Mesothelial cell of epicardium (in vitro differentiated cells): ENCODE results near the gene PARD3. TPM values are rescaled to one million over a fixed set of nuclear protein-coding genes. Genes with fewer than 3 reads are reported as not detected.
A peak's percentile ranks its signal among the peaks of the same experiment; 100 is the strongest.
"Not testable (repeated sequence)": the region's sequence is repeated elsewhere in the genome, so short reads cannot be mapped to it uniquely, and the experiment has no call there.

ENCODE experiments used
- DNase-seq, 2 experiments: peaks; one replicate each; pipeline ENCODE4 v3.0.0; 2021; ENCODE audit warnings: low spot score in 2 of 2; ENCODE audit not compliant: unreplicated experiment in 2 of 2
- H3K27ac Mint-ChIP-seq: 2 replicates; pipeline ENCODE4 v1.8.0; 2021; ENCODE audit warnings: mixed read lengths
- H3K27me3 Mint-ChIP-seq: 2 replicates; pipeline ENCODE4 v1.8.0; 2021; ENCODE audit warnings: low read depth, mixed read lengths
- H3K36me3 Mint-ChIP-seq: 2 replicates; pipeline ENCODE4 v1.8.0; 2021; ENCODE audit warnings: mixed read lengths
- H3K4me1 Mint-ChIP-seq: 2 replicates; pipeline ENCODE4 v1.8.0; 2021; ENCODE audit warnings: mixed read lengths
- H3K4me3 Mint-ChIP-seq: 2 replicates; pipeline ENCODE4 v1.8.0; 2021; ENCODE audit warnings: mild to moderate bottlenecking, moderate library complexity, mixed read lengths
- H3K9me3 Mint-ChIP-seq: 2 replicates; pipeline ENCODE4 v1.8.0; 2021; ENCODE audit warnings: mixed read lengths
- CTCF ChIP-seq: fragments of 200-600 bp; sonication (generic); IDR thresholded peaks from one replicate; pipeline ENCODE4 v1.5.0; 2021; ENCODE audit warnings: antibody characterized with exemption; ENCODE audit not compliant: unreplicated experiment
- total RNA-seq: library from RNA; stranded (reverse); gene quantifications from 3 replicates; pipeline ENCODE4 v1.2.1, GENCODE V29; 2021

PARD3 gene
- total RNA-seq, 1 donor from 2014 or later, result 73.2 TPM

GRCh38 chr10:34430685-34431084, 384.4 kb downstream of the PARD3 start:
- no peak for DNase-seq
- H3K4me3 Mint-ChIP-seq, result no peak overlapping the region
- no peak overlapping the region for H3K27ac Mint-ChIP-seq
- peaks cover 8% of the 10 kb centered on the region for H3K36me3 Mint-ChIP-seq
- no peaks in the 10 kb centered on the region for H3K27me3 Mint-ChIP-seq
- H3K9me3 Mint-ChIP-seq, result peaks cover 7% of the 10 kb centered on the region
- no peak for TF ChIP-seq CTCF
- peaks cover 42% of the 10 kb centered on the region for H3K4me1 Mint-ChIP-seq

- Mint-ChIP-seq H3K4me3 (no peak overlapping the region), H3K4me1 (peaks cover 32% of the 10 kb centered on the region), H3K36me3 (peaks cover 8% of the 10 kb centered on the region), H3K27me3 (no peaks in the 10 kb centered on the region), H3K9me3 (peaks cover 7% of the 10 kb centered on the region), H3K27ac (no peak overlapping the region)
- no peak for TF ChIP-seq CTCF
- no peak for DNase-seq
Measured at GRCh38 chr10:34428501-34428900, 386.6 kb downstream of the PARD3 start.

- H3K27ac Mint-ChIP-seq, result no peak overlapping the region
- H3K27me3 Mint-ChIP-seq, result no peaks in the 10 kb centered on the region
- TF ChIP-seq CTCF, result no peak
- peaks cover 30% of the 10 kb centered on the region for H3K4me1 Mint-ChIP-seq
- no peak for DNase-seq
- H3K4me3 Mint-ChIP-seq, result no peak overlapping the region
- peaks cover 8% of the 10 kb centered on the region for H3K36me3 Mint-ChIP-seq
- H3K9me3 Mint-ChIP-seq, result peaks cover 7% of the 10 kb centered on the region
Measured at GRCh38 chr10:34427911-34428216, 387.2 kb downstream of the PARD3 start.

- peak overlapping the region; percentile 56 for H3K27ac Mint-ChIP-seq
- not testable (repeated sequence) for H3K36me3 Mint-ChIP-seq, H3K4me3 Mint-ChIP-seq, H3K27me3 Mint-ChIP-seq, DNase-seq, H3K9me3 Mint-ChIP-seq
- peaks cover 28% of the 10 kb centered on the region for H3K4me1 Mint-ChIP-seq
Measured at GRCh38 chr10:34427158-34427910, 387.8 kb downstream of the PARD3 start.

GRCh38 chr10:34426538-34427157, 388.4 kb downstream of the PARD3 start:
- H3K4me3 Mint-ChIP-seq, H3K27me3 Mint-ChIP-seq, H3K36me3 Mint-ChIP-seq, H3K9me3 Mint-ChIP-seq, DNase-seq: not testable (repeated sequence)
- Mint-ChIP-seq H3K27ac (peak overlapping the region; percentile 56), H3K4me1 (peaks cover 28% of the 10 kb centered on the region)

- H3K4me1 Mint-ChIP-seq, result peaks cover 26% of the 10 kb centered on the region
- H3K36me3 Mint-ChIP-seq, result peaks cover 6% of the 10 kb centered on the region
- no peaks in the 10 kb centered on the region for H3K27me3 Mint-ChIP-seq
- H3K9me3 Mint-ChIP-seq, result peaks cover 7% of the 10 kb centered on the region
- no peak overlapping the region for H3K4me3 Mint-ChIP-seq
- TF ChIP-seq CTCF, result no peak
- no peak for DNase-seq
- H3K27ac Mint-ChIP-seq, result no peak overlapping the region
Measured at GRCh38 chr10:34426041-34426440, 389.1 kb downstream of the PARD3 start.
